ENCODE measurements around the gene PDK1.
"Not testable (repeated sequence)": the region's sequence is repeated elsewhere in the genome, so short reads cannot be mapped to it uniquely, and the experiment has no call there.

The PDK1 gene

GRCh38 chr2:172555522-172556283 lies at the start of gene PDK1:
Gene PDK1 (plus strand): TSS chr2:172556090. CDS start chr2:172556151, 61 bp downstream.
- no peak for FAIRE-seq

GRCh38 chr2:172507199-172507598 lies 48.7 kb upstream of the PDK1 start:
- FAIRE-seq: no peak

GRCh38 chr2:172510088-172510487 lies 45.8 kb upstream of the PDK1 start:
- FAIRE-seq: no peak

GRCh38 chr2:172510548-172510947 lies 45.3 kb upstream of the PDK1 start:
- no peak for FAIRE-seq

GRCh38 chr2:172512810-172513523 lies 42.9 kb upstream of the PDK1 start:
- FAIRE-seq: no peak

GRCh38 chr2:172513524-172513900 lies 42.4 kb upstream of the PDK1 start:
- FAIRE-seq: no peak

- no peak for FAIRE-seq
Measured at GRCh38 chr2:172513935-172514586, 41.8 kb upstream of the PDK1 start.

- FAIRE-seq: no peak
Measured at GRCh38 chr2:172516299-172516698, 39.6 kb upstream of the PDK1 start.

GRCh38 chr2:172518995-172519394 lies 36.9 kb upstream of the PDK1 start:
- no peak for FAIRE-seq

- no peak for FAIRE-seq
Measured at GRCh38 chr2:172525601-172526000, 30.3 kb upstream of the PDK1 start.

- FAIRE-seq: no peak
Measured at GRCh38 chr2:172531309-172531708, 24.6 kb upstream of the PDK1 start.

- FAIRE-seq: not testable (repeated sequence)
Measured at GRCh38 chr2:172532461-172532860, 23.4 kb upstream of the PDK1 start.

- FAIRE-seq: no peak
Measured at GRCh38 chr2:172533687-172534086, 22.2 kb upstream of the PDK1 start.

GRCh38 chr2:172535119-172535518 lies 20.8 kb upstream of the PDK1 start:
- FAIRE-seq: no peak

- FAIRE-seq: not testable (repeated sequence)
Measured at GRCh38 chr2:172537851-172538250, 18.0 kb upstream of the PDK1 start.

GRCh38 chr2:172539767-172540166 lies 16.1 kb upstream of the PDK1 start:
- FAIRE-seq: no peak

GRCh38 chr2:172540421-172540820 lies 15.5 kb upstream of the PDK1 start:
- no peak for FAIRE-seq

GRCh38 chr2:172545408-172546075 lies 10.3 kb upstream of the PDK1 start:
- FAIRE-seq: no peak

- FAIRE-seq: no peak
Measured at GRCh38 chr2:172549131-172549530, 6.8 kb upstream of the PDK1 start.

GRCh38 chr2:172549802-172550201 lies 6.1 kb upstream of the PDK1 start:
- FAIRE-seq: not testable (repeated sequence)

GRCh38 chr2:172550419-172550818 lies 5.5 kb upstream of the PDK1 start:
- FAIRE-seq: no peak

GRCh38 chr2:172551271-172551670 lies 4.6 kb upstream of the PDK1 start:
- FAIRE-seq: no peak

GRCh38 chr2:172552547-172553291 lies 3.2 kb upstream of the PDK1 start:
- no peak for FAIRE-seq
